ENCODE data around the gene SMYD3. TPM values are rescaled to one million over a fixed set of nuclear protein-coding genes. Genes with fewer than 3 reads are reported as not detected.

SMYD3 gene
- total and polyA plus RNA-seq, 2 donors: 22.0 to 27.0 TPM

DNA sequence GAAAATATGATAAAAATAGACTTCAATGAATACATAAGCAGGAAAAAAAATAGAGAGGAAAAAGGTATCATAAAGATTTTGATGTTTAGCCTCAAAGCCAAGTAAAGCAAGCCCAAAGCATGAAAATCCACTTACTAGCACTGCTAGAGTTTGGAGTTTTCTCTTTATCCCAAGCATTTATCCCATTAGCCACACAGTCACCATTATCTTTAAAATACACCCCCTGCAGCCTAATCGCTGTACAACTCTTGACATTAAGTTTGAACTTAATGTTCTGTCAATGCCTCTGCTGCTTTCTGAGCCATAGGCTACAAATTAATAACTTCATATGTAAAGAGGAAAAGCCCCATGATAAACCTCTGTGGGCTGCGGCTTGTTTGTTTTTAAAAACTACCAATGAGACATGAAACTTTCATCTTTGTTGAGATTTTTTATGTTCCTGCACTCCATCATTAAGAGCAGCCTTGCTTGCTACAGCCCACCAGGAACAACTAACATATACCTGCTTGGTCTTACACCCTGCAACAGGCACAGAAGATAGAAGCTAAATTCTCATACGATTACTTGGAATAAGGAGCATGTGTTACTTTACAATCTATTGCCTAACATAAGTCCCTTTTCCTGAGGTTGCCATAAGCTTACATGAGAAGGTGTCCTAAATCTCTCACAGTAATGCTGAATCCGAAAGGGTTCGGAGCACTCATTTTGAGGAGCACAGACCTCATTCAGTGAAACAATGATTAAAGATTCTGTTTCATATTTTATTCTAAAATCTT, 202.4 kb downstream of the SMYD3 start:
- H3K4me1 ChIP-seq (ENCODE audit: control insufficient read depth in 2 of 2, insufficient read depth in 2 of 2, low read length in 2 of 2): no peaks in the 10 kb centered on the region
- H3K4me3 ChIP-seq (ENCODE audit: low read length in 2 of 2): no peak overlapping the region
- no peaks in the 10 kb centered on the region for H3K36me3 ChIP-seq (ENCODE audit: control insufficient read depth in 2 of 2, insufficient read depth in 2 of 2, low read length in 1 of 2)
- no peaks in the 10 kb centered on the region for H3K27me3 ChIP-seq (ENCODE audit: control insufficient read depth in 2 of 2, insufficient read depth in 1 of 2, low read length in 1 of 2)
- 97% methylated on average over 5 of the region's 5 CpGs for WGBS
- no peak overlapping the region for H3K27ac ChIP-seq (ENCODE audit: low read depth in 1 of 2, low read length in 1 of 2)
- no peak for DNase-seq (ENCODE audit: low read depth in 6 of 9, low spot score in 9 of 9)
- no peaks in the 10 kb centered on the region for H3K9me3 ChIP-seq (ENCODE audit: control insufficient read depth in 2 of 2, insufficient read depth in 1 of 2, low read length in 1 of 2)

DNA sequence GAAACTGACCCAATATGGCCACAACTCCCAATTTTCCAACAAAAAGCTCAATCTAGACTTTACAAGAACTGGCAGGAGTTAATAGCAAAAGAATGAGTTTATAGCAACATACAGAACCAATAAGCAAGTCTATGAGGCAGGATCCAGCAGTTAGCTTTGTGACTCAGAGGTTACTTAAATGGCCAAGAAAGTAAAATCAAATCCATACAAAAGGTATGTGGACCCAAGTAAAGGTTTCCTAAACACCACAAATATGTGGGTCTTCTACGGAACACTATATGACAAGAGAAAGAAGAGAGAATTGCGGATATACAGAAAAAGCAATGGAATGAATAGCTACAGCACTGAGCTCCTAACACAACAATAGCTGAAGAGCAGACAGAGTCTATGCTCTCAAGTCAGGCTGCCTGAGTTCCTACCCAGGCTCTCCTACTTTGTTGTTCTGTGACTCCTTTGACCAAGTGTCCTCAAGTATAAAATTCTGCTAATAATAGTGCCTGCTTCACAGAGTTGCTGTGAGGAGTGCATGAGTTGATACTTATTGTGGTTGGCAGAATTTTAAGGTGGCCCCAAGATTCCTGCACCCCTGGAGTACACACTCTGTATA, 204.3 kb downstream of the SMYD3 start:
- no peak for DNase-seq (ENCODE audit: low read depth in 6 of 9, low spot score in 9 of 9)
- H3K4me1 ChIP-seq (ENCODE audit: control insufficient read depth in 2 of 2, insufficient read depth in 2 of 2, low read length in 2 of 2): no peaks in the 10 kb centered on the region
- no peaks in the 10 kb centered on the region for H3K36me3 ChIP-seq (ENCODE audit: control insufficient read depth in 2 of 2, insufficient read depth in 2 of 2, low read length in 1 of 2)
- 95% methylated on average over 2 of the region's 2 CpGs for WGBS
- H3K9me3 ChIP-seq (ENCODE audit: control insufficient read depth in 2 of 2, insufficient read depth in 1 of 2, low read length in 1 of 2): no peaks in the 10 kb centered on the region
- no peaks in the 10 kb centered on the region for H3K27me3 ChIP-seq (ENCODE audit: control insufficient read depth in 2 of 2, insufficient read depth in 1 of 2, low read length in 1 of 2)
- no peak overlapping the region for H3K27ac ChIP-seq (ENCODE audit: low read depth in 1 of 2, low read length in 1 of 2)
- no peak overlapping the region for H3K4me3 ChIP-seq (ENCODE audit: low read length in 2 of 2)

DNA sequence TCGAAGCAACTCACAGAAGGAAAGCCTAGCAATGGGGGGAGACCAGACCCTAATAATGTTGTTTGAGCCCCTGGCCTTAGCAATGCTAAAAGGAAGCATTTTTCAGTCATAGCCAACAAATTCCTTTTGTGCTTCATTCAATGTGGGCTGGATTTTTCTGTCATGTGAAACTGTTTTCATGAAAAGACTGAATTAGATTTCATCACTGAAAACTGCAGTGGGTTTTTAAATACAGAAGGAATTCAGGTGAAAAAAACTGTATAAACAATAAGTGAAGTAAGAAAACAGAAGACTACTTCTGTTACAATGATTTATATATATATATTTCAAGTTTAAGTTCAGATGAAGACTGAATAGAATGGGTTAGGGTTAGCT, 204.8 kb downstream of the SMYD3 start:
- WGBS: 93% methylated on average over 1 of the region's 1 CpG
- no peak overlapping the region for H3K4me3 ChIP-seq (ENCODE audit: low read length in 2 of 2)

DNA sequence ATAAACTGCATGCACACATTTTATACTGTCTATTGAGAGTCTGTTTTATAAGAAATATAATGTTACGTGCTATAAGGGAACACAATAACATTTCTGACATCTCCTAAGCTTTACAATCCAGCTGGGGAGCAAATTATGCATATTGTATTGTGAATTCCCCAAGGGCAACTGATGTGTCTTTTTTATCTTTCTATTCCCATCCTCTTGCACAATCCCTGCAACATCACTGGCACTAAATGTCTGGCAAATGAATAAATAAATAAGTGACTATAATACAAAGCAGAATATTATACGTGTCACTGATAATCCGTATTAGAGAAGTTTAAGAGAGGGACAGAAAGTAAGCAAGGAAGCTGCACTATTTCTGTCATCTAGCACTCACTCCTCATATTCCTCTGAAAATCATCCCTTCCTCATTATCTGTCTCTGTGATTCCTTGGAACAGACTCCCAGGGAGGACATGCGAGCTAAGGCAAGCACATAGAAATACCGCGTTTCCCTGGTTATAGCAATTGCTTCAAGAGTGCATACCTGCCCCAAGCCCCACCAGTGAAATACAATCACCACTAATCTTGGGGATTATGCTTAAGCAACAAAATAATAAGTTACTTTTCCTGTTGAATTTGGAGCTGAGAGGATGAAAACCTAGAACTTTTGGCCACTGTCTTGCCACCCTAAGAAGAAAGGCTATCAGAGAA, 205.4 kb downstream of the SMYD3 start:
- H3K36me3 ChIP-seq (ENCODE audit: control insufficient read depth in 2 of 2, insufficient read depth in 2 of 2, low read length in 1 of 2): no peaks in the 10 kb centered on the region
- 95% methylated on average over 6 of the region's 6 CpGs for WGBS
- no peak overlapping the region for H3K27ac ChIP-seq (ENCODE audit: low read depth in 1 of 2, low read length in 1 of 2)
- no peak for DNase-seq (ENCODE audit: low read depth in 6 of 9, low spot score in 9 of 9)
- H3K4me1 ChIP-seq (ENCODE audit: control insufficient read depth in 2 of 2, insufficient read depth in 2 of 2, low read length in 2 of 2): no peaks in the 10 kb centered on the region
- no peaks in the 10 kb centered on the region for H3K27me3 ChIP-seq (ENCODE audit: control insufficient read depth in 2 of 2, insufficient read depth in 1 of 2, low read length in 1 of 2)
- H3K9me3 ChIP-seq (ENCODE audit: control insufficient read depth in 2 of 2, insufficient read depth in 1 of 2, low read length in 1 of 2): no peaks in the 10 kb centered on the region
- H3K4me3 ChIP-seq (ENCODE audit: low read length in 2 of 2): no peak overlapping the region

More for the DNA sequence above, 204.8 kb downstream of the SMYD3 start:
- H3K9me3 ChIP-seq (ENCODE audit: control insufficient read depth in 2 of 2, insufficient read depth in 1 of 2, low read length in 1 of 2): no peaks in the 10 kb centered on the region
- H3K36me3 ChIP-seq (ENCODE audit: control insufficient read depth in 2 of 2, insufficient read depth in 2 of 2, low read length in 1 of 2): no peaks in the 10 kb centered on the region
- H3K4me1 ChIP-seq (ENCODE audit: control insufficient read depth in 2 of 2, insufficient read depth in 2 of 2, low read length in 2 of 2): no peaks in the 10 kb centered on the region
- H3K27ac ChIP-seq (ENCODE audit: low read depth in 1 of 2, low read length in 1 of 2): no peak overlapping the region
- no peaks in the 10 kb centered on the region for H3K27me3 ChIP-seq (ENCODE audit: control insufficient read depth in 2 of 2, insufficient read depth in 1 of 2, low read length in 1 of 2)
- no peak for DNase-seq (ENCODE audit: low read depth in 6 of 9, low spot score in 9 of 9)

DNA sequence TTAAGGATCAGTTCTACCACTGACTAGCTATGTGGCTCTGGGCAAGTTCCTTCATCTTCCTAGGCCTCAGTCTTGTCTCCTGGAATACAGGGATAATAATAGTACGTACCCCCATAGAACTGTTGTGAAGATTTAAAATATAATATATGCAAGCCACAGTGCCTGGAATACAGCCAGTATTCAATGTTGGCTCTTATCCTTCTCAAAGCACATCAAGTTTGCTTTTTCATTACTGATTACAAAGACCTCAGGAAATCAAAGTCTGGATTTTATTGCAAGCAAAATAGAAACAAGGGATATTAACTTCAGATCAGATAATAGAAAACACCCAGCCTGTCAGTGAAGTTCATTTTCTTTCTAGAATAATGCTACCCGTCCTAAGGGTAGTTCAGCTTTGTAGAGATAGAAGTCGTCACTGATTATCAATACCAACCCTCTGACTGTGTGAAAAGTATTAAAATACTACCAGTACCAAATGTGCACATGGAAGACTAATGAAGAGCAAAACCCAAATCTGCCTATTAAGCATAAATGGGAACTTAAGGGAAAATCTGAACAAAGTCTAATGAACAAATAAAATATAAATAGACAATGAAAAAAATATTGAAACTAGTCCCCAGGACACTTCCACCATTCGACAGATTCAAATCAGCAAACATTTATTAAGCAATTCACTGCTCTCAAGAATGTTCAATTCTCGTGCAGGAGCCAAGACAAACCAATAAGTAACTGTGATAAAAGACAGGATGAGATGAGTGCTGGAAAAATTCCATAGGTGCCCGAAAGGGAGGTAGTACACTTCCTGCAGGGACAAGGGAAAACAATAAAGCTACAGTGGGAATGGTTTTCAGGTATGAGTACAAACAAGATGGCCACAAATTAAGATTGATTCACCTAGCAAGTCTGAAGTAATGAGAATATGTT, 206.2 kb downstream of the SMYD3 start:
- Histone ChIP-seq H3K36me3 (ENCODE audit: control insufficient read depth in 2 of 2, insufficient read depth in 2 of 2, low read length in 1 of 2) (no peaks in the 10 kb centered on the region), H3K9me3 (ENCODE audit: control insufficient read depth in 2 of 2, insufficient read depth in 1 of 2, low read length in 1 of 2) (no peaks in the 10 kb centered on the region), H3K4me3 (ENCODE audit: low read length in 2 of 2) (no peak overlapping the region), H3K27ac (ENCODE audit: low read depth in 1 of 2, low read length in 1 of 2) (no peak overlapping the region), H3K4me1 (ENCODE audit: control insufficient read depth in 2 of 2, insufficient read depth in 2 of 2, low read length in 2 of 2) (no peaks in the 10 kb centered on the region), H3K27me3 (ENCODE audit: control insufficient read depth in 2 of 2, insufficient read depth in 1 of 2, low read length in 1 of 2) (no peaks in the 10 kb centered on the region)
- WGBS: 97% methylated on average over 6 of the region's 6 CpGs
- DNase-seq (ENCODE audit: low read depth in 6 of 9, low spot score in 9 of 9): no peak

DNA sequence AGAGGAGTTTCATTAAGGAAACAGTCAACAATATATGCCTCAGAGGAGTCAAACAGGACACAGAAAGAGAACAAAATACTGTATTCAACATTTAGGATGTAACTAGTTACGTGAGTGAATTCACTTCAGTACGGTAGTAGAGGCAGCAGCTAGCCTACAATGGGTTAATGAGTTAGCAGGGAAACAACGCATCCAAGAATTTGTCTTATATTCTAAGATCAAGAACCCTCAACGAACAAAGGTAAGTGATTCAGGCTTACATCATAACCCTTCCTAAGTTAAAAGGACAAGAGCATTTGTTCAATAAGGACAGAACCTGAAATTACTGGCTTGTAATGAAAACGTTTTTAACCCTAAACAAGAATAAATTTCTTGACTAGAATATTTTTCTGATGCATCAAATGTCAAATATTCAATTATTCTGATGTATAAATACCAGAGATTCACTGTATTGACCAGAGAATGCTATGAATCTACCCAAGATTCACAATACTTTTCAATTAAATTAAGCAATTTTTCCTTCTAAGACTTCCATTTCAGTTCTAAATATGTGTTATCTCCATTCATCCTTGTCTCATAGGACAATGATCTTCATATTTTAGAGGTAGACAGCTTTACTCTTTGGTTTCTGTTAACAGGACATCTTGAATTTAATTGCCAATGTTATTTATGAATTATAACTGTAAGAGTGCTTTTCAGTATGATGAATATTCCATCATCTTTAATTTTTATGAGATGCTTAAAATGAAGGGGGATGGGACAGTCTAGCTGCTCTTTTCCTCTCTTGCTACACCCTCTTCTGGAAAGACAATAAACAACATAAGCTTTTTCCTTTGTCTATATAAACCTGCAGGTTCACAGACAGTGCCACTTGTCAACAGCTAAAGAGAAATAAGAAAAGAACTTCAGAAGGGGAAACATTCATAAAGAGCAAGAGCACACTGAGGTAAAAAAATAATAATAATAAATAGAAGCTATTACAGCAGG, 209.5 kb downstream of the SMYD3 start:
- no peak overlapping the region for H3K27ac ChIP-seq (ENCODE audit: low read depth in 1 of 2, low read length in 1 of 2)
- no peaks in the 10 kb centered on the region for H3K9me3 ChIP-seq (ENCODE audit: control insufficient read depth in 2 of 2, insufficient read depth in 1 of 2, low read length in 1 of 2)
- H3K4me3 ChIP-seq (ENCODE audit: low read length in 2 of 2): no peak overlapping the region
- H3K27me3 ChIP-seq (ENCODE audit: control insufficient read depth in 2 of 2, insufficient read depth in 1 of 2, low read length in 1 of 2): no peaks in the 10 kb centered on the region
- no peaks in the 10 kb centered on the region for H3K4me1 ChIP-seq (ENCODE audit: control insufficient read depth in 2 of 2, insufficient read depth in 2 of 2, low read length in 2 of 2)
- 96% methylated on average over 5 of the region's 5 CpGs for WGBS
- H3K36me3 ChIP-seq (ENCODE audit: control insufficient read depth in 2 of 2, insufficient read depth in 2 of 2, low read length in 1 of 2): no peaks in the 10 kb centered on the region
- no peak for DNase-seq (ENCODE audit: low read depth in 6 of 9, low spot score in 9 of 9)

DNA sequence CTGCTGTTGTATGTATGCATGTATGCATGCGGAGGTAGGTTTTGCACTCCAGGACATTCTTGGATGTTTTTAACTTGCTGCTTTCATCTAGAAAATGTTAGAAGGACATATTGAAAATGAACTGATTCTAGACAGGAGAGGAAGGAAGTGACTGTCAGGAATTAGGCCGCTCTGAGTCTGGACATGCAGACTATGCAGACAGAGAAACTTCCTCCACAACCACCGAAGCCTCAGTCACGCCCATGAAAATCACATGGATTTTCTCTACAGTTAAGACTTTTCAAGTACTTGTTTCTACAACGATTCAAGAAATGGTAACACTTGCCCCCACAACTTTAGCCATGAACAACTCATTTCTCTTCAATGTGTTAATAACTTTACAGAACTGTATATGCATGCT, 211.1 kb downstream of the SMYD3 start:
- H3K27me3 ChIP-seq (ENCODE audit: control insufficient read depth in 2 of 2, insufficient read depth in 1 of 2, low read length in 1 of 2): no peaks in the 10 kb centered on the region
- H3K4me1 ChIP-seq (ENCODE audit: control insufficient read depth in 2 of 2, insufficient read depth in 2 of 2, low read length in 2 of 2): no peaks in the 10 kb centered on the region
- H3K27ac ChIP-seq (ENCODE audit: low read depth in 1 of 2, low read length in 1 of 2): no peak overlapping the region
- H3K36me3 ChIP-seq (ENCODE audit: control insufficient read depth in 2 of 2, insufficient read depth in 2 of 2, low read length in 1 of 2): no peaks in the 10 kb centered on the region
- no peak overlapping the region for H3K4me3 ChIP-seq (ENCODE audit: low read length in 2 of 2)
- H3K9me3 ChIP-seq (ENCODE audit: control insufficient read depth in 2 of 2, insufficient read depth in 1 of 2, low read length in 1 of 2): no peaks in the 10 kb centered on the region
- no peak for DNase-seq (ENCODE audit: low read depth in 6 of 9, low spot score in 9 of 9)
- WGBS: 41% methylated on average over 5 of the region's 5 CpGs

DNA sequence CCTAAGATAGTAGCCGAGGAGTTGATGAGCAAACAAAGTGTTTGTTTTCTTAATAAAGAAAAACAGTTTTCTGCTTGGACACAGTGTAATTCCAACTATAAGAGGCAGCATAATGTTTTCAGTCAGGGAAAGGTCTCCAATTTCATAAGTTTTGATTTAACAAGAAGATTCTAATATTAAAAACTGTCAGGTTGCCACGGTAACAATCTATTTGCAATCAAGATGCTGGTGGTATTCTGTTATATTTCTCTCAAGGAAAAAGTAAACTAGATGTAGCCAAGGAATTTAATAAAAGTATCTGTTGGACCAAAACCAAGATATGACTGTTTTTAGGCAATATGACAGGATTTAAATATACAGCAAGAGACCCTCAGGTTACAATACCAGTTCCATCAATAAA, 211.7 kb downstream of the SMYD3 start:
- Histone ChIP-seq H3K4me1 (ENCODE audit: control insufficient read depth in 2 of 2, insufficient read depth in 2 of 2, low read length in 2 of 2) (no peaks in the 10 kb centered on the region), H3K36me3 (ENCODE audit: control insufficient read depth in 2 of 2, insufficient read depth in 2 of 2, low read length in 1 of 2) (no peaks in the 10 kb centered on the region), H3K27ac (ENCODE audit: low read depth in 1 of 2, low read length in 1 of 2) (no peak overlapping the region), H3K4me3 (ENCODE audit: low read length in 2 of 2) (no peak overlapping the region), H3K9me3 (ENCODE audit: control insufficient read depth in 2 of 2, insufficient read depth in 1 of 2, low read length in 1 of 2) (no peaks in the 10 kb centered on the region), H3K27me3 (ENCODE audit: control insufficient read depth in 2 of 2, insufficient read depth in 1 of 2, low read length in 1 of 2) (no peaks in the 10 kb centered on the region)
- WGBS: 94% methylated on average over 2 of the region's 2 CpGs
- DNase-seq (ENCODE audit: low read depth in 6 of 9, low spot score in 9 of 9): no peak

Data from thymus (tissue), 11 donors.